C4-2B (cell line): ENCODE data around the gene LCA5L.

ENCODE experiments used
- ZFX ChIP-seq: fragments of 450-650 bp; IDR thresholded peaks from 2 replicates; pipeline ENCODE4 v1.6.1; 2017
- TF ChIP-seq, protein P1 (sequence below): fragments of 450-650 bp; conservative IDR thresholded peaks from 2 replicates; pipeline ENCODE4 v1.5.1; 2017; ENCODE audit warnings: mild to moderate bottlenecking

- TF ChIP-seq, protein P1, sequence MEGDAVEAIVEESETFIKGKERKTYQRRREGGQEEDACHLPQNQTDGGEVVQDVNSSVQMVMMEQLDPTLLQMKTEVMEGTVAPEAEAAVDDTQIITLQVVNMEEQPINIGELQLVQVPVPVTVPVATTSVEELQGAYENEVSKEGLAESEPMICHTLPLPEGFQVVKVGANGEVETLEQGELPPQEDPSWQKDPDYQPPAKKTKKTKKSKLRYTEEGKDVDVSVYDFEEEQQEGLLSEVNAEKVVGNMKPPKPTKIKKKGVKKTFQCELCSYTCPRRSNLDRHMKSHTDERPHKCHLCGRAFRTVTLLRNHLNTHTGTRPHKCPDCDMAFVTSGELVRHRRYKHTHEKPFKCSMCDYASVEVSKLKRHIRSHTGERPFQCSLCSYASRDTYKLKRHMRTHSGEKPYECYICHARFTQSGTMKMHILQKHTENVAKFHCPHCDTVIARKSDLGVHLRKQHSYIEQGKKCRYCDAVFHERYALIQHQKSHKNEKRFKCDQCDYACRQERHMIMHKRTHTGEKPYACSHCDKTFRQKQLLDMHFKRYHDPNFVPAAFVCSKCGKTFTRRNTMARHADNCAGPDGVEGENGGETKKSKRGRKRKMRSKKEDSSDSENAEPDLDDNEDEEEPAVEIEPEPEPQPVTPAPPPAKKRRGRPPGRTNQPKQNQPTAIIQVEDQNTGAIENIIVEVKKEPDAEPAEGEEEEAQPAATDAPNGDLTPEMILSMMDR = no peak
- no peak for TF ChIP-seq ZFX
Observed at GRCh38 chr21:39479164-39479813, 33.7 kb upstream of the LCA5L start.
